NT2/D1 (cell line): ENCODE data around the gene LRRC8B.

ENCODE experiments used
- DNase-seq: peaks from one replicate; pipeline ENCODE4 v3.0.0-alpha.2; 2011; ENCODE audit warnings: low read depth, low spot score
- H3K27me3 ChIP-seq: 2 replicates; pipeline ENCODE4 v1.6.0; 2011; ENCODE audit warnings: mild to moderate bottlenecking; ENCODE audit not compliant: insufficient read length, insufficient read depth
- H3K36me3 ChIP-seq: 2 replicates; pipeline ENCODE4 v1.6.1; 2011; ENCODE audit warnings: mild to moderate bottlenecking, low read length, mixed read lengths; ENCODE audit not compliant: insufficient read depth, insufficient read length
- H3K4me1 ChIP-seq: 2 replicates; pipeline ENCODE4 v1.5.1; 2011; ENCODE audit not compliant: insufficient read depth, insufficient read length
- H3K4me3 ChIP-seq: 2 replicates; pipeline ENCODE4 v1.5.1; 2011; ENCODE audit warnings: low read depth; ENCODE audit not compliant: insufficient read length
- H3K9ac ChIP-seq: 2 replicates; pipeline ENCODE4 v1.6.0; 2011; ENCODE audit warnings: low read depth; ENCODE audit not compliant: insufficient read length
- H3K9me3 ChIP-seq: 2 replicates; pipeline ENCODE4 v1.5.1; 2011; ENCODE audit warnings: mild to moderate bottlenecking, low read length; ENCODE audit not compliant: insufficient read depth
- SUZ12 ChIP-seq: IDR thresholded peaks from 2 replicates; pipeline ENCODE4 v1.6.1; 2011; ENCODE audit not compliant: insufficient read length, insufficient read depth; ENCODE audit errors: extremely low read depth
- YY1 ChIP-seq: IDR thresholded peaks from 2 replicates; pipeline ENCODE4 v1.6.1; 2011; ENCODE audit not compliant: insufficient read length, insufficient read depth
- ZNF274 ChIP-seq: IDR thresholded peaks from 2 replicates; pipeline ENCODE4 v1.6.1; 2011; ENCODE audit warnings: mild to moderate bottlenecking, low read depth, low read length

LRRC8B gene

GRCh38 chr1:89606227-89606980 is 81.8 kb downstream of the LRRC8B start:
- Histone ChIP-seq H3K36me3 (no peaks in the 10 kb centered on the region), H3K9me3 (no peaks in the 10 kb centered on the region), H3K9ac (no peak overlapping the region), H3K27me3 (no peaks in the 10 kb centered on the region), H3K4me3 (no peak overlapping the region), H3K4me1 (no peaks in the 10 kb centered on the region)
- DNase-seq: no peak
- no peak for TF ChIP-seq SUZ12
- TF ChIP-seq YY1: no peak
- no peak for TF ChIP-seq ZNF274

- DNase-seq: no peak
- no peaks in the 10 kb centered on the region for H3K27me3 ChIP-seq
- TF ChIP-seq ZNF274: no peak
- no peak for TF ChIP-seq SUZ12
- no peak for TF ChIP-seq YY1
- H3K4me1 ChIP-seq: no peaks in the 10 kb centered on the region
- no peak overlapping the region for H3K9ac ChIP-seq
- no peaks in the 10 kb centered on the region for H3K9me3 ChIP-seq
- no peaks in the 10 kb centered on the region for H3K36me3 ChIP-seq
- no peak overlapping the region for H3K4me3 ChIP-seq
These were observed 82.5 kb downstream of the LRRC8B start for GRCh38 chr1:89607156-89607555.

DNA sequence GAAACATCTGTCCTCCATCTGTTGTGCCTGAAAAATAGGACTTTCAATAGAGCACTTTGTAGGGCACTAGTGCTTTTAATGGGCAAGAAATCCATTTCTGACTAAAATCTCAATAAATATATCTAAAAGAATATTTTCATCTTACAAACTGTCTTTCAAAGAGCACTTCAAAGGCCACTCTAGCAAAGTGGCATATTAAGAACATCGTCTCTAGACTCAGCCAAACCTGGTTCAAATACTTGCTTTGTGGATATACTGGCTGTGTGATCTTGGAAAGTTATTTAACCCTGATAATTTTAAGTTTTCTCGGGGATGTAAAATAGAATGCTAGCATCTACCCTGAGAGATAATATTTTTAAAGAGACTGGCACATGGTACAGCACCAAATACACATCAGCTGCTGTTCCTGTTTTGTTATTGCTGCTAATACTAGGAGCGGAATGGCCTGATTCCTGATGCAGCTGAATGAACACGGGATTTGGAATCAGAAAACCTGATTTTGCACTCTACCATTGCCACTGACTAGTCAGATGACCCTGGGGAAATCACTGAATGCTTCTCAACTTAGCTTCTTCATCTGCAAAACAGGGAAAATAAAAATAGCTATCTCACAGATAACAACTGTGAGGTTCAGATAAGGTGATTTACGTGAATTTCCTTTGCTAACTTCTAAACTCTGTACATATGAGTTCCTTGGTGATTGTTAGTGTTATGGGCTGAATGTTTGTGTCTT is 83.1 kb downstream of the LRRC8B start:
- Histone ChIP-seq H3K27me3 (no peaks in the 10 kb centered on the region), H3K9ac (no peak overlapping the region), H3K4me3 (no peak overlapping the region), H3K4me1 (no peaks in the 10 kb centered on the region), H3K36me3 (no peaks in the 10 kb centered on the region), H3K9me3 (no peaks in the 10 kb centered on the region)
- no peak for DNase-seq
- TF ChIP-seq ZNF274 (no peak), SUZ12 (no peak), YY1 (no peak)

DNA sequence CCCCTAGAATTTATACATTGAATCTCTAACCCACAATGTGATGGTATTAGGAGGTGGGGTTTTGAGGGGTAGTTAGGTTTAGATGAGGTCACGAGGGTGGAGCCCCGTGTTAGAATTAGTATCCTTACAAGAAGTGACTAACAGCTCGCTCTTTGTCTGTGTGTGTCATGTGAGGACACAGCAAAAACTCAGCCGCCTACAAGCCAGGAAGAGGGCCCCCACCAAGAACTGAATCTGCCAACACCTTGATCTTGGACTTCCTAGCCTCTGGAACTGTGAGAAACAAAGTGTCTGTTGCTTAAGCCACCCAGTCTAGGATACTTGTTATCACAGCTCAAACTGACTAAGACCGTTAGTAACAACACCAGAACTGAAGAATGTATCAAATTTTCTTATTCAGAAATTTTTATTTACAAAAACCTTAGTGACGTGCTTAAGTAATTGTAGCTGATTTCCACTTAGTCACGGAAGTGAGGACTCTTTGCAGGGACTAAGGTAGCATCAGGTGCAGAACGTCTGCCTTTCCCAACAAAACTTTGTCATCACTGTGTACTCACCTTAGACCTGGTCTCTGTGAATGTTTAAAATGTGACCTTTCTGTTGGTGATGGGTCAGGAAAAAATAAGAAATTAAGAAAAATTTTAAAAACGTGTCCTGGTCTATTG is 83.8 kb downstream of the LRRC8B start:
- H3K4me3 ChIP-seq: no peak overlapping the region
- no peak overlapping the region for H3K9ac ChIP-seq
- no peaks in the 10 kb centered on the region for H3K36me3 ChIP-seq
- DNase-seq: no peak
- no peaks in the 10 kb centered on the region for H3K9me3 ChIP-seq
- H3K4me1 ChIP-seq: no peaks in the 10 kb centered on the region
- TF ChIP-seq YY1 (no peak), ZNF274 (no peak), SUZ12 (no peak)
- H3K27me3 ChIP-seq: no peaks in the 10 kb centered on the region

- no peak for TF ChIP-seq YY1
- no peak for TF ChIP-seq ZNF274
- TF ChIP-seq SUZ12: no peak
- H3K9me3 ChIP-seq: no peaks in the 10 kb centered on the region
- H3K9ac ChIP-seq: no peak overlapping the region
- no peaks in the 10 kb centered on the region for H3K4me1 ChIP-seq
- H3K36me3 ChIP-seq: no peaks in the 10 kb centered on the region
- DNase-seq: no peak
- H3K27me3 ChIP-seq: no peaks in the 10 kb centered on the region
- H3K4me3 ChIP-seq: no peak overlapping the region
These were observed 84.5 kb downstream of the LRRC8B start for GRCh38 chr1:89608984-89609725.

DNA sequence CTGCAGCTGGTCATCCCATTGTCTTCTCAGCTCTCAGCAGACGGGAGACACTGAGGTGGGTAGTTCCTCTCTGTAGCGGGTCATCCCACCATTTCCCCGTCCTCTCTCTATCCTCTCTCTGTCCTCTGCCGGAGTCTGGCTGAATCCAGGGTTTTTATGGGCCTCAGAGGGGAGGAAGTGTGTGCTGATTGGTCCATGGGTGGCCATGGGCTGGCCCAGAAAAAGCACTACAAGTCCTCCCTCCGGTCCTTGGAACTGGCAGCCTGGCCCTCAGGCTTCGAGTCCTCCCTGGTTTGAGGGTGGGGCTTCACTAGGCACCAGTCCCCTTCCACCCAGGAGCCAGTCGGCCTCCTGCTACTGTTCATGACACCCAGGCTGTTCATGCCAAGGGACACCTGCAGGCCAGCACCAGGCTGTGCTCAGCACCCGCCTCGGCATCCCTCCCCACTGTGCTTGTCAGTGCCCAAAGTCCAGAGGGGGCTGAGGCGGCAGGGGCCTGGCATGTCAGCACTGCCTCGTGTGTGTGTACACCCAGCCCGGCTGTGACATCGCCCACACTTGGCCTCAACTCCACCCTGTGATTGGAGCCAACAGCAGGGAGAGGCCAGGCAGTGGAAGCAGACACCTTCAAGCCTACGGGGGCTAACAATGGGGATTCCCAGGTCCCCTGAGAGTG is 85.3 kb downstream of the LRRC8B start:
- TF ChIP-seq YY1 (no peak), SUZ12 (no peak), ZNF274 (no peak)
- Histone ChIP-seq H3K9me3 (no peaks in the 10 kb centered on the region), H3K27me3 (no peaks in the 10 kb centered on the region), H3K4me1 (no peaks in the 10 kb centered on the region), H3K4me3 (no peak overlapping the region), H3K36me3 (no peaks in the 10 kb centered on the region), H3K9ac (no peak overlapping the region)
- DNase-seq: no peak
